NB4 (cell line): ENCODE results near the gene RPL18.

ENCODE experiments used
- DNase-seq: peaks from one replicate; pipeline ENCODE4 v3.0.0; 2010; ENCODE audit warnings: low read depth
- H3K4me3 ChIP-seq: one replicate; pipeline ENCODE4 v1.5.1; 2011; ENCODE audit warnings: mild to moderate bottlenecking, low read depth, low read length, moderate library complexity
- CTCF ChIP-seq: IDR thresholded peaks from one replicate; pipeline ENCODE4 v1.5.1; 2012; ENCODE audit warnings: low read depth, low read length
- MAX ChIP-seq: IDR thresholded peaks from 2 replicates; pipeline ENCODE4 v1.6.1; 2011; ENCODE audit warnings: low read depth, low read length
- MYC ChIP-seq: IDR thresholded peaks from 2 replicates; pipeline ENCODE4 v1.6.1; 2011; ENCODE audit warnings: low read depth, low read length
- POLR2A ChIP-seq: IDR thresholded peaks from 2 replicates; pipeline ENCODE4 v1.6.1; 2011; ENCODE audit warnings: mild to moderate bottlenecking; ENCODE audit not compliant: insufficient read length; ENCODE audit errors: extremely low read depth

RPL18 gene

GRCh38 chr19:48629297-48629598 lies 10.3 kb upstream of the RPL18 start:
- peak; percentile 39 for DNase-seq

GRCh38 chr19:48628486-48629296 lies 9.7 kb upstream of the RPL18 start:
- DNase-seq, result peak; percentile 42
- H3K4me3 ChIP-seq, result no peak overlapping the region
- no peak for TF ChIP-seq POLR2A
- TF ChIP-seq MAX, result no peak
- TF ChIP-seq MYC, result no peak
- no peak for TF ChIP-seq CTCF

More at GRCh38 chr19:48629297-48629598, 10.3 kb upstream of the RPL18 start:
- H3K4me3 ChIP-seq, result no peak overlapping the region
- TF ChIP-seq CTCF (no peak), MAX (no peak), MYC (no peak), POLR2A (no peak)

GRCh38 chr19:48627865-48628314 lies 8.9 kb upstream of the RPL18 start:
- TF ChIP-seq POLR2A, result no peak
- no peak for TF ChIP-seq MYC
- no peak for TF ChIP-seq MAX
- TF ChIP-seq CTCF, result no peak
- DNase-seq, result peak; percentile 38
- H3K4me3 ChIP-seq, result no peak overlapping the region

GRCh38 chr19:48627201-48627864 lies 8.4 kb upstream of the RPL18 start:
- DNase-seq, result peak; percentile 57
- no peak overlapping the region for H3K4me3 ChIP-seq
- TF ChIP-seq CTCF (no peak), MAX (no peak), POLR2A (no peak), MYC (no peak)

GRCh38 chr19:48625891-48626327 lies 6.9 kb upstream of the RPL18 start:
- TF ChIP-seq POLR2A (no peak), MYC (no peak), CTCF (no peak), MAX (no peak)
- peak; percentile 36 for DNase-seq
- no peak overlapping the region for H3K4me3 ChIP-seq
